Measurements from ENCODE around the gene TFAP2A.

The TFAP2A gene

GRCh38 chr6:10425975-10426780, 11.3 kb upstream of the TFAP2A start:
- DNase-seq: peak; percentile 28

GRCh38 chr6:10425176-10425974, 10.5 kb upstream of the TFAP2A start:
- no peak for DNase-seq

- DNase-seq: no peak
Observed at GRCh38 chr6:10424040-10424439, 9.2 kb upstream of the TFAP2A start.

- DNase-seq: no peak
Observed at GRCh38 chr6:10422737-10423034, 7.8 kb upstream of the TFAP2A start.

- no peak for DNase-seq
Observed at GRCh38 chr6:10421921-10422736, 7.3 kb upstream of the TFAP2A start.

- no peak for DNase-seq
Observed at GRCh38 chr6:10421158-10421920, 6.5 kb upstream of the TFAP2A start.

DNA sequence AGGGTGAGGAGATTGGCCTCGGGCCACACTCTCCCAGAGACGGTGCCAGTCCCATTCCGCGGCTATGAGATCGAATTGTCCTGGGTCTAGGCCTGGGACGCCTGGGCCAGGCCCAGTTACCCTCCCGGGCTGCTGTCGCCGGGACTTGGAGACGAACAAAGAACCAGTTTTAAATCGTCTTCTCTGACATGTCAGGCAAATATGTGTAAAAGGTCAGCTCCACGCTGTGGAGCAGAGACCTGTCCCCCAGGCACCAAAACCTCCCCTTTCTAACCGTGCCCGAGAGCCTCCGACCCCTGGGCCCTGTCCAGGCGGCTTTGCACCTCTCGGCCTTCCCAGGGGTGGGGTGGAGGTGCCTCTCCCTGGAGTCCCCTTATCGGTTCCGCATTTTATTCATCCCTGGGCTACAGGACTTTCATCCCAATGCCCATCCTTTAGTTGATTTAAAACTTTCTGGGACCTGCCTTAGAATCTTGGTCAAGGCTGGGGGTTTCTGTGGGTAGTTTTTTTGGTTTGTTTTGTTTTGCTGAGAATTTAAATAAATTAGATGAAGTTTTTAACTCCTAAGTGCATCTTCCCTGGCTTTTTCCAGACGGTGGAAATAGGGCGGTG, 5.8 kb upstream of the TFAP2A start:
- DNase-seq: no peak

DNA sequence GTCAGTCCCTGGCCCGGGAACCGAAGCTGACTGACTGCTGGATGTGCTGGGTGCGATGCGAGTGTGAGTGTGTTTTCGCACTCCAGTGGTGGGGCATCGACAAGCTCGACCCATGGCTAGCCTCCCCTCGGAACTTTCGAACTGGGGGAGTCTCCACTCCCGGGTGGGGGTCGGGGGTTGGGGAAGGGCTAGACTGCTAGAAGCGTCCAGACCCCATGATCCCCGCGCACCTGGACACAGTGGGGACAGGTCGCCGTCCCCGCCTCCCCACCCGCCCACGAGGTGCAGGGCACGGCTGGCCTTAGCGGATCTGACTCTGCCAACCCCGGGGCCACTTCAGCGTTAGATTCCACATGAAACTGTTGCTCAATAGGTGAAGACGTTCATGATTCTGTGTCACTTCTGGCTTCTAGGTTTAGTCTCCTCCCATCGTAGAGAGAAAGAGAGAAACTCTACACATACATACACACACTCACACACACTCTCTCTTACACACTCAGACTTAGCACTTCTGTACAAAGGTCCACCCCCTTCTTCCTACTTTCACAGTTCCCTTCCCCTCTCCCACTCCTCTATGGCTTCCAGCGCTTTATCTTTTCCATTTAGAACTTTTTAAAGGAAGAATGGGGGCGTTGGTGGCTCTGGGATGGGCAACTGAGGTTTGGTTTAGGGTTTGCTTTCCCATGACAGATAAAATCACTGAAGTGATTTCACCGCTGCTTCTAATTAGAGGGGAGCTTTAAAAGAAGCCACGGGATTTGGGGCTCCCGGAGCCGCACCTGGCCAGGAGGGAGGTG, 5.1 kb upstream of the TFAP2A start:
- DNase-seq: peak; percentile 79

- DNase-seq: no peak
Observed at GRCh38 chr6:10418862-10419748, 4.2 kb upstream of the TFAP2A start.

DNA sequence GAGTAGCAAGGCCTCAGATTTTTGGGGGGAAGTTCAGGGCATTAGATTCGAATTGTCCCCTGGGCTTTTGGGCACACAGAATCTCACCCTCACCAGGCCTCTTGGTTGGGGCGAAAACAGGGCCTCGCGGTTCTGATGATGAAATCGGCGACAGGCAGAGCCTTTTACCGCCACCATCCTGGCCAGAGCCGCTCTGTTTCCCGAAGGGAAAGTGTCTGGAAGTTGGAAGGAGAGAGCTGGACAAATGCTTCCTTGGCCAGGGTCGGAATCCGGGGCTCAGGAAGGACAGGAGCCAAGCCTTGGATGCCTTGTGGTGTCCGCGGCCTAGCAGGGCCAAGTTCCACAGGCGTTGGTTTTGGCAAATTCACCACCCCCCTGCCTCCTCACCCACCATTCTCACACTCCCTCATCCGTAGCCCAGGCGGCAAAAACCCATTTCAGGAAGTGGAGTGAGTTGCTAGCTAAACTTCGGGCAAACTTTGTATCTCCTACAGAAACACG, 3.5 kb upstream of the TFAP2A start:
- DNase-seq: no peak

GRCh38 chr6:10417681-10418104, 2.8 kb upstream of the TFAP2A start:
- no peak for DNase-seq

GRCh38 chr6:10416863-10417641, 2.2 kb upstream of the TFAP2A start:
- DNase-seq: no peak

GRCh38 chr6:10416516-10416862, 1.6 kb upstream of the TFAP2A start:
- no peak for DNase-seq

DNA sequence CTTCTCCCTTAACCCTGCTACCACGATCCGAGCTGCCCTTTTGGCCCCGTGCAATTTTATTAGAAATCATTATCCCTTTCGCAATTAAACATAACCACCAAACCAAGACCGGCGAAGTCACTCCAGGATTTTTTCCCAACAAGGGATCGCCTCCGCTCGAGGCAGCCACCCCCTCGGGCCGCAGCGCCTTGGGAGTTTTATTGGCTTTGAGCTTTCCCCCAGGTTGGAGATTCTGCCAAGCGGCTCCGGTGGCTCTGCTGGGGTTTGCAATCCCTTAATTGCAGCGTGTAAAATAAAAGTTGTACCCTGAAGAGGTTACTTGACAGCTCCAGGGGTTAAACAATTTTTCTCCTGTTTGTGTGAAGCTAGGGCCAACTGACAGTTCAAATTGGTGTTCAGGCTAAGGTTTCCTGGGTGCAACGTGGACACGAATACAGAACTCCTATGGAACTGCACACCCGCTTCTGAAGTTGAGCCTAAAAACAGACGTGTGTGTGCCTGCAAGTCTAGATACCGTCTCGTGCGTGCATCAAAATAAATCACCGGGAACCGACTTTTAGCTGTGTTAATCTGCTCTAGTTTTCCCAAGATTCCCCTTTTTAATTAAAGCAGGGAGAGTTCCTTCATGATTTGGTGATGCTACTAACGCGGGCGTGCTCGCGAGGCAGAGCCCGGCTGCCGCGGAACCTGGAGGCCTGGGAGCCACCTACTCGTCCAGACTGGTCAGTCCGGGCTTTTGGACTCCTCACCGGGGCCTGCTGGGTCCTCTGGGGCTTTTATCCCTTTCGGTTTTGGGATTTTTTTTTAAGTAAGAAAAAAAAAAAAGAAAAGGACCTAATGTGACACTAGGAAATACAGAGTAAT, 975 bp upstream of the TFAP2A start:
- no peak for DNase-seq

DNA sequence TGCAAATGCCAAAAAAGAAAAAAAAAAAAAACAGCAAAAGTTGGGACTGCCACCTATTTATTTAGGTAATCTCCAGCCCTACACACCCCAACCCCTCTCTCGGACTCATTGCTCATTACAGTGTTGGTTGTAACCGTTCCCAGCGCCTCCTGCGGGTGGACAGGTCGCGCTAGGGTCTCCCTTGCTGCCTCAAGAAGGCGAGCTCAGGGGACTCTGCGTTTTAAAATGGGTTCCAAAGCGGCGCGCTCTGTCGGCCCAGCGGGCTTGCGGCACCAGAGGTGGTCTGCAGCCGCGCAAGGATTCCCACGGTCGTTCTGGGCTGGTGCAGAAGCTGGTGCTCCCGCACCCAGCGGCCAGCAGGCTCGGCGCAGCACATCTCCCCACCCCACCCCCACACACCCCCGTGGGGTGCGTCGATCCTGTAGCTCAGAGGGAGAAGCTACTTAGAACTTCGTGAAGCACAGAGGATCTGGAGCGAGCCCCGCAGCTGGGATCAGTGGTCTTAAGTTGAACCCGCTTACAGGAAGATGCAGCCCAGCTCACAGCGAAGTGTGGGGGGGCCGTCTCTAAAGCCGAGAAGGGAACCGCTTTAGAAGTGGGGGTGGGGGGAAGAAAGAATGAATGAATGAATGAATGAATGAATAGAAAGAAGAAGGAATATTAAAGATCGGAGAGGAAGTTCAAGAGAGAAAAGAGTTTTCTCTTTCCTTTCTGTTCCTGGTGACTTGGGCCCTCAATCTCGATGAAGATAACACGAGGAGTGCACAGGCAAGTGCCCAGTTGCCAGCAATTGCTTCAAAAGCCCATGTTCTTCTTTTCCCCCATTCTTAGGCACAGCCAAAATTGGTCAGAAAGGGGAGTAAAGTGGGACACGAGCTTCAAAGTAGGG, 780 bp downstream of the TFAP2A start:
- DNase-seq: no peak

DNA sequence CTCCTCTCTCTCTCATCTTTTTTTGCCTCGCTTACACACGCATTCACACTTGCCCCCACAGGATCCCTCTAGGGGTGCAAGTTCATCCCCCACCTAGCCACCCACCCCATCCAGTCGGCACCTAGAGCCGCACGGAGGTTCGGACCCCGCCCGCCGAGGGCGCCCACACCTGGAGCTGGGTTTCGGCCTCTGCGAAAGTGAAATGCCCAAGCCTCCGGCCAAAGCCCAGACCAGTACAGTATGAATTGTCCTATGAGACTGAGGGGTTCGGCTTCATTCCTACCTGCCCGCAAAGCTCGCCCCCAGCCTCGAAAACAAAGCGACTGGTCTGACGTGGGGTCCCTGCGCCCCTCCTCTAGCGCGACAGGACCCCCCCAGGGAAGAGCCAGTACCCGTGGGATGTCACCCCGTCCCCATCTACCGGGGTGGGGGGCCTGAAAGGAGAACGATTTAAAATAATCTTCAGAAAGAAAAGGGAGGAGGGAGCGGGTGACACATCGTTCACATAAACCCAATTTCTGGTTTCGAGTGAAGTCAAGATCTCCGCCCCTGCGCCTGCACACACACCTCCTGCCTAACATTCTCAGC, 1.5 kb downstream of the TFAP2A start:
- no peak for DNase-seq

All from MV-4-11 (cell line).